Measurements from ENCODE around the gene PIP. TPM values are rescaled to one million over a fixed set of nuclear protein-coding genes. Genes with fewer than 3 reads are reported as not detected.
"Not testable (repeated sequence)": the region's sequence is repeated elsewhere in the genome, so short reads cannot be mapped to it uniquely, and the experiment has no call there.

PIP gene
- polyA plus RNA-seq, 10 donors = not detected

DNA sequence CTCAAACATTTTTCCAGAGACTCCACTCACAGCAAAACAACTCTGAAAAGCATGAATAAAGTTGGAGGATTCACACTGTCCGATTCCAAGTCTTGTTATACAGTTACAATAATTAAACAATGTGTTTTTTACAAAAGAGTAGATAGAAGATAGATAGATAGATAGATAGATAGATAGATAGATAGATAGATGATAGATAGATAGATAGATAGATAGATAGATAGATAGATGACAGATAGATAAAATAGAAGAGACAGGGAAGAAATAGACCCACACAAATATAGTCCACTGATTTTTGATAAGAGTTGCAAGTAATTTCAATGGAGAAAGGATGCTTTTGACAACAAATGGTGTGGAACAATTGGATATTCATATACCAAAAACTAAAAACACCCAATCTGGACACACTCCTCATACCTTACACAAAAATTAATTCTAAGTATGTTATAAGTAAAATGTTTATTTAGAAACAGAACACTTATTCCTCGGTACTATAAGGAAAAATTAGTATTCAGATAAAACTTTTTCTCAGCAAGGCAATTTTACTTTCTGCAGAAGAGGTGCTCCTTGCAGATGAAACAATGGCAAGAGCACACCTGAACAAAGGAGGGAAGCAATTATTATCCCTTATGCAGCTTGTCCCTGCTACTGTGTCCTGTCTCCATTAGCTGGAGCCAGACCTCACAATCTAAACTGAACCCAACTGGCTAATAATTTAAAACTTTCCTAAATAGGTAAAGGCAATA lies 45.7 kb downstream of the PIP start:
- DNase-seq = no peak

DNA sequence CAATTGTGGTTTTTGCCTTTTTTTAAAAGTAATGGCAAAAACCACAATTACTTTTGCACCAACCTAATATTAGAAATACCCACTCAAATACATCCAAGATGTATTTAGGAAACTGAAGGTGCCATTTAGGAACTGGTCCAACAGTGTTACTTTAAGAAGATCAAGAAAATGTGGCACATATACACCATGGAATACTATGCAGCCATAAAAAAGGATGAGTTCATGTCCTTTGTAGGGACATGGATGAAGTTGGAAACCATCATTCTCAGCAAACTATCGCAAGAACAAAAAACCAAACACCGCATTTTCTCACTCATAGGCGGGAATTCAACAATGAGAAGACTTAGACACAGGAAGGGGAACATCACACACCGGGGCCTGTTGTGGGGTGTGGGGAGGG lies 48.9 kb downstream of the PIP start:
- DNase-seq = not testable (repeated sequence)

GRCh38 chr7:143181349-143181748 lies 49.5 kb downstream of the PIP start:
- DNase-seq = no peak

GRCh38 chr7:143183024-143183423 lies 51.1 kb downstream of the PIP start, which contains the start of gene TAS2R39:
Gene TAS2R39, plus strand, starts transcription at chr7:143183419. Its CDS starts 0 bp downstream, at chr7:143183419.
- no peak for DNase-seq

DNA sequence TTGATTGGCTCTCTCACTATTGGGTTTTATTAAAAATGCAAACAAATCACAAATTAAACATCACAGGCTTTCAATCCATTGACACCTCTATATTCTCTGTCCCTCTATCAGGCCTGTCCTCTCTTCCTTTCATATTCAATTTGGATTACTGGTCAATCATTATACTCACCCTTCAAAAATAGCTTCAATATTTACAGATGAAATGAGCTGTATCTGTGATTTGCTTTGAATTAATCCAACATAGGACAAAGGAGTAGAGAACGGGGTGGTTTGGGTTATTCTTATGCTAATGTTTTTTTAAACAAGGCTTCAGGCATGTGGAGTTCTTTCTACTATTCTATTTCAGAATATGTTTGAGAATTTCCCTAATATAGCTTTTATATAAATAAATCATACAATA lies 53.7 kb downstream of the PIP start:
- DNase-seq = no peak

DNA sequence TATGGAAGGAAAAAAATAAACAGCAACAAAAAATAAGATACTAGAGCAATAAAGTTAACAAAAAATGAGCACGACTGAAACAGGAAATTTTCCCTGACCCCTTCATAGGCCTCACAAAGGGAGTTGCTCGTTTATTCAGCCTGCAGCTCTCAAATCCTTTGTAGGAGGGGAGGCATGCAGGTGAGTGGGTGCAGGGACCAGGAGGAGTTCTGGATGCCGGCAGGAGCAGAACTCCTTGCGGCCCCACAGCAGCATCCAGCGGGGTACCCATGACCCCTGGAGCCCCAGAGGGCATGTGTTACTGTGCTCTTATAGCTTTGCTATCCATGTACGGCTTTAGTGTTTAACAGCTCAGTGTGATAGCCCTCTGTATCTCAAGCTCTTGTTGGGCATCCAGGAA lies 57.1 kb downstream of the PIP start:
- DNase-seq = no peak

Other genes with a start within 250 kb of the PIP start
- gene TRPV6, start 246.3 kb upstream of the PIP start, polyA plus RNA-seq (ENCODE audit: insufficient read length in 10 of 10) = 1 to 10 TPM in 1 of 10 donors, under 1 TPM in 8, not detected in 1; 0.12 to 1.2 (median 0.23) TPM
- under 1 TPM in 4 of 10 donors, not detected in 6; 0.05 to 0.14 (median 0.10) TPM for gene TRPV5, start 198.3 kb upstream of the PIP start, polyA plus RNA-seq (ENCODE audit: insufficient read length in 10 of 10)
- under 1 TPM in 6 of 10 donors, not detected in 4; 0.16 to 0.60 (median 0.42) TPM for gene LLCFC1, start 192.6 kb upstream of the PIP start, polyA plus RNA-seq (ENCODE audit: insufficient read length in 10 of 10)
- gene KEL, start 169.7 kb upstream of the PIP start, polyA plus RNA-seq (ENCODE audit: insufficient read length in 10 of 10) = 1 to 10 TPM in 4 of 10 donors, under 1 TPM in 6; 0.58 to 3.0 (median 0.89) TPM
- gene OR9A2, start 104.9 kb upstream of the PIP start, polyA plus RNA-seq (ENCODE audit: insufficient read length in 10 of 10) = not detected
- gene OR6V1, start 79.7 kb upstream of the PIP start, polyA plus RNA-seq (ENCODE audit: insufficient read length in 10 of 10) = not detected
- gene TAS2R39, start 51.3 kb downstream of the PIP start, polyA plus RNA-seq (ENCODE audit: insufficient read length in 10 of 10) = not detected
- gene TAS2R40, start 90.0 kb downstream of the PIP start, polyA plus RNA-seq (ENCODE audit: insufficient read length in 10 of 10) = not detected
- gene GSTK1, start 131.4 kb downstream of the PIP start, polyA plus RNA-seq (ENCODE audit: insufficient read length in 10 of 10) = 10 to 100 TPM; 65.5 to 92.8 (median 81.4) TPM
- gene TMEM139, start 152.9 kb downstream of the PIP start, polyA plus RNA-seq (ENCODE audit: insufficient read length in 10 of 10) = 1 to 10 TPM in 4 of 10 donors, under 1 TPM in 6; 0.46 to 1.3 (median 0.90) TPM
- 10 to 100 TPM; 16.1 to 30.9 (median 25.3) TPM for gene CASP2, start 156.3 kb downstream of the PIP start, polyA plus RNA-seq (ENCODE audit: insufficient read length in 10 of 10)
- 1 to 10 TPM in 6 of 10 donors, under 1 TPM in 4; 0.30 to 5.1 (median 1.3) TPM for gene CLCN1, start 184.0 kb downstream of the PIP start, polyA plus RNA-seq (ENCODE audit: insufficient read length in 10 of 10)
- gene FAM131B, start 230.6 kb downstream of the PIP start, polyA plus RNA-seq (ENCODE audit: insufficient read length in 10 of 10) = 1 to 10 TPM; 1.5 to 3.0 (median 2.3) TPM
- 100 to 1,000 TPM; 156 to 277 (median 198) TPM for gene ZYX, start 249.3 kb downstream of the PIP start, polyA plus RNA-seq (ENCODE audit: insufficient read length in 10 of 10)